ENCODE measurements around the gene HRAS.

DNA sequence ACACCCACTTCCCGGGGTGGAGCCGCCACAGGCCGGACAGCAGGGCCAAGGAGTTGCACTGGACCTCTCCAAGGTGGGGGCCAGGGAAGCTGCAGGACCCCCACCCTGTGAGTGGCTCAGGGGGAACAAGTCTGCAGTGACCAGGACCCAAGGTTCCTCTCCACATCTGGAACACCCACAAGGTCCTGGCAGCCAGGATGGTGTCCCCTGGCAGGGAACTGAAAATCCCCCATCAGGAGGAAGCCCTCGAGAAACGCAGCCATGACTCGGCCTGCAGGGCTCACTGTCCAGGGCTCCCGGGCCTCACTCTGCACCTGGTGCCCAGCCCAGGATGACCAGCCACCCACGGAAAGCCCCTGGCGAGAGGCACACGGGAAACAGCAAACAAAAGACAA, 39.8 kb downstream of the HRAS start:
- no peak for TF ChIP-seq YY1 (IDR thresholded peaks at IDR 0.05; ENCODE audit: insufficient read depth, insufficient read length)
- TF ChIP-seq SUZ12 (IDR thresholded peaks at IDR 0.05; ENCODE audit: extremely low read depth, insufficient read depth, insufficient read length) = no peak
